ENCODE results near the gene NANOS3.
"Not testable (repeated sequence)": the region's sequence is repeated elsewhere in the genome, so short reads cannot be mapped to it uniquely, and the experiment has no call there.

Gene NANOS3

GRCh38 chr19:13920940-13921747 is 44.2 kb downstream of the NANOS3 start:
- DNase-seq (ENCODE audit: low read depth), result no peak

- not testable (repeated sequence) for DNase-seq (ENCODE audit: low read depth)
These were observed 45.2 kb downstream of the NANOS3 start for GRCh38 chr19:13922118-13922517.

- DNase-seq (ENCODE audit: low read depth), result no peak
These were observed 46.5 kb downstream of the NANOS3 start for GRCh38 chr19:13923194-13923987.

GRCh38 chr19:13926010-13926409 is 49.1 kb downstream of the NANOS3 start:
- no peak for DNase-seq (ENCODE audit: low read depth)

- no peak for DNase-seq (ENCODE audit: low read depth)
These were observed 49.8 kb downstream of the NANOS3 start for GRCh38 chr19:13926715-13927114.

GRCh38 chr19:13929340-13929739 is 52.4 kb downstream of the NANOS3 start:
- DNase-seq (ENCODE audit: low read depth), result no peak

GRCh38 chr19:13929956-13930355 is 53.0 kb downstream of the NANOS3 start:
- DNase-seq (ENCODE audit: low read depth), result no peak
